Upper lobe of right lung (tissue), 1 donor: ENCODE measurements around the gene ZNF664. TPM values are rescaled to one million over a fixed set of nuclear protein-coding genes. Genes with fewer than 3 reads are reported as not detected.
A peak's percentile ranks its signal among the peaks of the same experiment; 100 is the strongest.

ENCODE experiments used
- ATAC-seq: fragments of 200-7000 bp; cut with Tn5 transposase; one replicate; pipeline ENCODE4 v1.9.1; 2020; ENCODE audit warnings: mild to moderate bottlenecking, moderate library complexity
- DNase-seq: peaks from one replicate; pipeline ENCODE4 v3.0.0-alpha.2; 2020
- H3K27ac ChIP-seq: fragments of 200-600 bp; one replicate; pipeline ENCODE4 v1.8.0; 2022
- H3K27me3 ChIP-seq: fragments of 200-600 bp; one replicate; pipeline ENCODE4 v1.8.0; 2022; ENCODE audit warnings: mild to moderate bottlenecking
- H3K36me3 ChIP-seq: fragments of 200-600 bp; one replicate; pipeline ENCODE4 v1.8.0; 2022
- H3K4me1 ChIP-seq: fragments of 200-600 bp; one replicate; pipeline ENCODE4 v1.8.0; 2022
- H3K4me3 ChIP-seq: fragments of 200-600 bp; one replicate; pipeline ENCODE4 v1.8.0; 2022; ENCODE audit warnings: mild to moderate bottlenecking
- H3K9me3 ChIP-seq: fragments of 200-600 bp; one replicate; pipeline ENCODE4 v1.8.0; 2022
- intact Hi-C: fragments of 100-400 bp; cut with DNase I; formaldehyde crosslinking; loops from one replicate; pipeline ENCODE4 v1.11.0; 2022
- total RNA-seq: library from RNA; stranded (reverse); fragmentation: NEBNext Ultra II Directional; extraction: Animal tissue kit (Norgen Biotek cat#: 25700); gene quantifications from one replicate; pipeline ENCODE4 v1.2.1, GENCODE V29; 2021
- TF ChIP-seq, protein P1 (sequence below): fragments of 200-600 bp; IDR thresholded peaks from one replicate; pipeline ENCODE4 v1.8.0; 2022; ENCODE audit warnings: antibody characterized with exemption
- donor health status: DM: no; HTN: yes; CAD: no; lungs with severe emphysema.

The ZNF664 gene
- total RNA-seq, 1 donor from 2014 or later = 92.3 TPM

DNA sequence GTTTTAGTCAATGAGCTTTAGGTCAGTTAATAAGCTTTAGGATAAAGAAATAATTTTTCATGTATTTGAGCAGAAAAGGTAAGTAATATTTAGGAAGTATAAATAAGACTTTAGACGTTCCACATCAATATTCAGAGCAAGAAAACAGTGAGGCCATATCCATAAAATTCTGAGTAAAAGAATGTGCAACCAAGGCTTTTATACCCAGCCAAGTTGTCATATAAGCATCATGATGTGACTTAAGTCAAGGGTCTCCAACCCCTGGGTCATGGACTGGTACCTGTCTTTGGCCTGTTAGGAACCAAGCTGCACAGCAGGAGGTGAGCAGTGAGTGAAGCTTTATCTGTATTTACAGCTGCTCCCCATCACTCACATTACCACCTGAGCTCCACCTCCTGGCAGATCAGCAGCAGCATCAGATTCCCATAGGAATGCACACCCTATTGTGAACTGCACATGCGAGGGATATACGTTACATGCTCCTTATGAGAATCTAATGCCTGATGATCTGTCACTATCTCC, 74.1 kb downstream of the ZNF664 start:
- no peak for ATAC-seq
- TF ChIP-seq, protein P1, sequence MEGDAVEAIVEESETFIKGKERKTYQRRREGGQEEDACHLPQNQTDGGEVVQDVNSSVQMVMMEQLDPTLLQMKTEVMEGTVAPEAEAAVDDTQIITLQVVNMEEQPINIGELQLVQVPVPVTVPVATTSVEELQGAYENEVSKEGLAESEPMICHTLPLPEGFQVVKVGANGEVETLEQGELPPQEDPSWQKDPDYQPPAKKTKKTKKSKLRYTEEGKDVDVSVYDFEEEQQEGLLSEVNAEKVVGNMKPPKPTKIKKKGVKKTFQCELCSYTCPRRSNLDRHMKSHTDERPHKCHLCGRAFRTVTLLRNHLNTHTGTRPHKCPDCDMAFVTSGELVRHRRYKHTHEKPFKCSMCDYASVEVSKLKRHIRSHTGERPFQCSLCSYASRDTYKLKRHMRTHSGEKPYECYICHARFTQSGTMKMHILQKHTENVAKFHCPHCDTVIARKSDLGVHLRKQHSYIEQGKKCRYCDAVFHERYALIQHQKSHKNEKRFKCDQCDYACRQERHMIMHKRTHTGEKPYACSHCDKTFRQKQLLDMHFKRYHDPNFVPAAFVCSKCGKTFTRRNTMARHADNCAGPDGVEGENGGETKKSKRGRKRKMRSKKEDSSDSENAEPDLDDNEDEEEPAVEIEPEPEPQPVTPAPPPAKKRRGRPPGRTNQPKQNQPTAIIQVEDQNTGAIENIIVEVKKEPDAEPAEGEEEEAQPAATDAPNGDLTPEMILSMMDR = no peak
- intact Hi-C loops = loop anchor here (5.0 to 10.0 kb wide), 2 partner anchors 278 to 725 kb away; no protein-coding TSS in a partner anchor
- H3K36me3 ChIP-seq = no peaks in the 10 kb centered on the region
- H3K4me3 ChIP-seq = no peak overlapping the region
- no peaks in the 10 kb centered on the region for H3K9me3 ChIP-seq
- H3K27me3 ChIP-seq = no peaks in the 10 kb centered on the region
- no peak for DNase-seq
- no peaks in the 10 kb centered on the region for H3K4me1 ChIP-seq
- no peak overlapping the region for H3K27ac ChIP-seq

DNA sequence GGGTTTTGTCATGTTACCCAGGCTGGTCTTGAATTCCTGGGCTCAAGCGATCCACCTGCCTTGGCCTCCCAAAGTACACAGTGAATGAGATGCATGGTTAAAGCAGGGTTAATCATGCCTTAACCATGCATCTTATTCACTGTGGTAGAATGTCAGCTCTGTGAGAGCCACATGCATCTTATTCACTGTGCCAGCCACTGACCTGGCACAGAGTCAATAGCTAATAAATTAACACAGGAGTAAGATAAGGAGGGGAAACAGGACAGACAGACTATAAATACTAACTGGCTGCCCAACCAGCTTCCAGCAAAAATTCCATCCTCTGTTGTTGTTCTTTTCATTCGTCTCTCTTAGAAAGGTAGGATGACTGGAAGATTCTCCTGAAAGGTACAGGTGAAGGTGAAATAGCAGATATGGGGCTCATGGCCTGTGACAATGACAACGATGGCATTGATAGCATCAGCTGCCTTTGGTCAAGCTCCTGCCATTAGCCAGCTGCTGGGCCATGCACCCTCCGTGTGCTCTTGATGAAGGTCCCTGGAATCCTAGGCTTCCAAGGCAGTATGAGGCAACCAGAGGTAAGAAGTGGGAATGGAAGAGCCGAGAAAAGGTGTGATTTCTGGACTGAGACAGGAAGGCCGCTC, 76.6 kb downstream of the ZNF664 start:
- intact Hi-C loops = loop anchor here (5.0 to 10.0 kb wide), 2 partner anchors 275 to 723 kb away; no protein-coding TSS in a partner anchor
- DNase-seq (no peak), ATAC-seq (no peak)
- no peaks in the 10 kb centered on the region for H3K27me3 ChIP-seq
- H3K4me3 ChIP-seq = no peak overlapping the region
- no peak overlapping the region for H3K27ac ChIP-seq
- TF ChIP-seq, protein P1 = no peak
- H3K36me3 ChIP-seq = no peaks in the 10 kb centered on the region
- peaks cover 8% of the 10 kb centered on the region for H3K4me1 ChIP-seq
- no peaks in the 10 kb centered on the region for H3K9me3 ChIP-seq

DNA sequence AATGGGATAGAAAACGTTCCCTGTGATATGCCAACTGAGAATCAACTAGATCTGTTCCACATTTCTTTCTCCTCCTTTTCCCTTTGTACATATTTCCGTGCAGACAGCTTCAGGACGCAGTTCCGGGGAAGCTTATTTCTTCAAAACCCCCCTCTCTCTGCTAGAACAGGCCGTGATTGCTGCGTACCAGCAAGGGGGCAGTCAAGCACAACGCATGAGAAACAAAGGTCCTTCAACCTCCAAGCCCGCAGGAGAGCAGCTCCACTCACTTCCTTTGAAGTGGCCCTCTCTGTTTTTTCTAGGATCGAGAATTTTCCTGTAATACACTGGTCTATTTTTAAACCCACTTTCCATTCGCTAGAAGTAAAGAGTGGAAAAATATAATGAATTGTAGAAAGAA, 80.8 kb downstream of the ZNF664 start:
- no peak overlapping the region for H3K27ac ChIP-seq
- H3K36me3 ChIP-seq = no peaks in the 10 kb centered on the region
- H3K4me3 ChIP-seq = no peak overlapping the region
- no peaks in the 10 kb centered on the region for H3K9me3 ChIP-seq
- TF ChIP-seq, protein P1 = peak; percentile 70
- intact Hi-C loops = no loop called here
- ATAC-seq (peak; percentile 96), DNase-seq (no peak)
- peaks cover 8% of the 10 kb centered on the region for H3K4me1 ChIP-seq
- H3K27me3 ChIP-seq = no peaks in the 10 kb centered on the region

DNA sequence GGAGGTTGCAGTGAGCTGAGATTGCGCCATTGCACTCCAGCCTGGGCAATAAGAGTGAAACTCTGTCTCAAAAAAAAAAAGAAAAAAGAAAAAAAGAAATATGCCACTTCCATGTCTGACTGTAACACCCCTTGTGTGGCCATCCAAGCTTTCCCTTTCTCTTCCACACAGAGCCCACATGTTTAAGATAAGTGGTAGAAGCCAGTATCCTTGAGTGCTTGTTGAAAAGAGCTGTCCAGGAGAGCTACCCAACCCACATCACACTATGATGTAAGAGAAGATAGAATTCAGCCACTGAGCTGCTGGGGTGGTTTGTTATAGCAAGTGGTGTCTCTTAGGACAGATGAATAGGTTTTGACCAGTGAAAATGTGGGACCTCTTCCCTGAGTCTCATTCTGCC, 82.1 kb downstream of the ZNF664 start:
- H3K9me3 ChIP-seq = no peaks in the 10 kb centered on the region
- H3K36me3 ChIP-seq = no peaks in the 10 kb centered on the region
- no peak for ATAC-seq
- TF ChIP-seq, protein P1 = no peak
- H3K4me3 ChIP-seq = no peak overlapping the region
- no peaks in the 10 kb centered on the region for H3K27me3 ChIP-seq
- H3K4me1 ChIP-seq = peaks cover 8% of the 10 kb centered on the region
- H3K27ac ChIP-seq = no peak overlapping the region
- no peak for DNase-seq
- intact Hi-C loops = no loop called here

DNA sequence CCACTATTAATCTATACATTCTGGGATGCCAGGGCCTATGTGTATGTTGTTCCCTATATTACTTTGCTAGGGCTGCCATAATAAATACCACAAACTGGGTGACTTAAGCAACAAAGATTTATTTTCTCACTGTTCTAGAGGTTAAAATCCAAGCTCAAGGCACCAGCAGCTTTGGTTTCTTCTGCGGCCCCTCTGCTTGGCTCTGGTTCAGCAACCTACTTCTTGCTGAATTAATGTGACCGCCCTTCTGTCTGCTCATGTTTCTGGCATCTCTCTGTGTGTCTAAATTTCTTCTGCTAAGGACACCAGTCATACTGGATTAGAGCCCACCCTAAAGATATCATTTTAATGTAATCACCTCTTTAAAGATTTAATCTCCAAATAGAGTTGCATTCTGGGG, 84.7 kb downstream of the ZNF664 start:
- Histone ChIP-seq H3K36me3 (no peaks in the 10 kb centered on the region), H3K27me3 (peaks cover 5% of the 10 kb centered on the region), H3K9me3 (no peaks in the 10 kb centered on the region), H3K27ac (no peak overlapping the region), H3K4me3 (no peak overlapping the region), H3K4me1 (peaks cover 8% of the 10 kb centered on the region)
- ATAC-seq = no peak
- DNase-seq = no peak
- TF ChIP-seq, protein P1 = no peak
- intact Hi-C loops = no loop called here
